Fibroblast of lung (primary cell): ENCODE results near the gene NFATC2. TPM values are rescaled to one million over a fixed set of nuclear protein-coding genes. Genes with fewer than 3 reads are reported as not detected.

Experiments used
- DNase-seq, 2 donors: peaks; one replicate each; pipeline versions ENCODE4 v3.0.0 to v3.0.0-alpha.2; 2010; ENCODE audit warnings: low read depth in 2 of 2
- H2AFZ ChIP-seq: 2 replicates; pipeline ENCODE4 v1.5.1; 2012; ENCODE audit warnings: low read length, control low read depth, inconsistent platforms
- H3K27ac ChIP-seq: 2 replicates; pipeline ENCODE4 v1.5.1; 2011; ENCODE audit warnings: low read length, control low read depth; ENCODE audit not compliant: insufficient read depth
- H3K27me3 ChIP-seq: 2 replicates; pipeline ENCODE4 v1.5.1; 2011; ENCODE audit warnings: mild to moderate bottlenecking, low read length; ENCODE audit not compliant: control insufficient read depth, insufficient read depth
- H3K36me3 ChIP-seq: 2 replicates; pipeline ENCODE4 v1.5.1; 2011; ENCODE audit warnings: low read length; ENCODE audit not compliant: control insufficient read depth, insufficient read depth
- H3K4me1 ChIP-seq: 2 replicates; pipeline ENCODE4 v1.5.1; 2011; ENCODE audit warnings: low read length; ENCODE audit not compliant: control insufficient read depth, insufficient read depth; ENCODE audit errors: extremely low read depth
- H3K4me2 ChIP-seq: 2 replicates; pipeline ENCODE4 v1.5.1; 2011; ENCODE audit warnings: low read length, control low read depth; ENCODE audit not compliant: insufficient read depth; ENCODE audit errors: extremely low read depth
- H3K4me3 ChIP-seq, 4 experiments: fragments of 200-600 bp in 1 of 4; sonication (generic) in 1 of 4; replicated peaks in 1 of 4; 2 replicates each; pipeline ENCODE4 v1.5.1; 2011 to 2016; ENCODE audit warnings: low read length in 4 of 4, low read depth in 3 of 4, mild to moderate bottlenecking in 3 of 4, control low read depth in 2 of 4, inconsistent platforms in 1 of 4, mixed read lengths in 1 of 4; ENCODE audit not compliant: insufficient read depth in 1 of 4; ENCODE audit errors: control extremely low read depth in 1 of 4
- H3K79me2 ChIP-seq: 2 replicates; pipeline ENCODE4 v1.5.1; 2012; ENCODE audit warnings: mild to moderate bottlenecking, low read length, inconsistent platforms; ENCODE audit not compliant: control insufficient read depth, insufficient read depth
- H3K9ac ChIP-seq: 2 replicates; pipeline ENCODE4 v1.5.1; 2011; ENCODE audit warnings: mild to moderate bottlenecking, low read length, control low read depth; ENCODE audit not compliant: insufficient read depth
- H3K9me3 ChIP-seq: 2 replicates; pipeline ENCODE4 v1.5.1; 2012; ENCODE audit warnings: low read depth, low read length; ENCODE audit not compliant: control insufficient read depth, insufficient read depth
- H4K20me1 ChIP-seq: 2 replicates; pipeline ENCODE4 v1.5.1; 2011; ENCODE audit warnings: low read length; ENCODE audit not compliant: control insufficient read depth, insufficient read depth; ENCODE audit errors: extremely low read depth
- CTCF ChIP-seq, 2 donors: IDR thresholded peaks in 1 of 2; conservative IDR thresholded peaks in 1 of 2; 1 replicate in 1 of 2; 2 replicates in 1 of 2; pipeline ENCODE4 v1.5.1; 2011 to 2012; ENCODE audit warnings: low read length in 2 of 2, control low read depth in 1 of 2, inconsistent platforms in 1 of 2, low read depth in 1 of 2, mild to moderate bottlenecking in 1 of 2
- EZH2 ChIP-seq: IDR thresholded peaks from 2 replicates; pipeline ENCODE4 v1.5.1; 2012; ENCODE audit warnings: low read length, control low read depth, mild to moderate bottlenecking; ENCODE audit errors: missing control alignments
- polyA plus RNA-seq, 2 donors: library from polyadenylated mRNA; depleted of rRNA in 1 of 2; stranded (reverse) in 1 of 2; unstranded in 1 of 2; fragments of >200 nt; gene quantifications; 2 replicates each; pipeline ENCODE4 v1.2.1, GENCODE V29; 2011 to 2012; ENCODE audit warnings: missing spikeins in 1 of 2
- total RNA-seq: library from RNA; depleted of rRNA; stranded (reverse); fragments of >200 nt; gene quantifications from 2 replicates; pipeline ENCODE4 v1.2.1, GENCODE V29; 2014

The NFATC2 gene
- total and polyA plus RNA-seq, 2 donors (not counting 1 experiment from before 2014, with no cell fraction given): 0.50 to 1.2 TPM

- no peak overlapping the region for H3K4me3 ChIP-seq
- no peaks in the 10 kb centered on the region for H3K79me2 ChIP-seq
These were observed 6.8 kb downstream of the NFATC2 start for GRCh38 chr20:51535674-51536073.

GRCh38 chr20:51535075-51535386 is 7.5 kb downstream of the NFATC2 start:
- H3K4me3 ChIP-seq: no peak overlapping the region
- H3K9me3 ChIP-seq: no peaks in the 10 kb centered on the region
- H3K27me3 ChIP-seq: no peaks in the 10 kb centered on the region
- H3K27ac ChIP-seq: no peak overlapping the region
- no peak for DNase-seq
- no peak overlapping the region for H3K4me2 ChIP-seq
- no peak overlapping the region for H2AFZ ChIP-seq
- no peaks in the 10 kb centered on the region for H4K20me1 ChIP-seq
- H3K79me2 ChIP-seq: no peaks in the 10 kb centered on the region
- TF ChIP-seq EZH2 (no peak), CTCF (conservative IDR thresholded peaks at IDR 0.05 in 1 of 2, IDR thresholded peaks at IDR 0.05 in 1 of 2; ENCODE audit: low read depth in 1 of 2, low read length in 2 of 2) (no peak)
- no peaks in the 10 kb centered on the region for H3K36me3 ChIP-seq
- H3K9ac ChIP-seq: no peak overlapping the region
- H3K4me1 ChIP-seq: peaks cover 11% of the 10 kb centered on the region

More at GRCh38 chr20:51535674-51536073, 6.8 kb downstream of the NFATC2 start:
- no peaks in the 10 kb centered on the region for H3K9me3 ChIP-seq
- no peak overlapping the region for H3K4me2 ChIP-seq
- TF ChIP-seq CTCF (conservative IDR thresholded peaks at IDR 0.05 in 1 of 2, IDR thresholded peaks at IDR 0.05 in 1 of 2; ENCODE audit: low read depth in 1 of 2, low read length in 2 of 2) (no peak), EZH2 (no peak)
- H2AFZ ChIP-seq: no peak overlapping the region
- H4K20me1 ChIP-seq: no peaks in the 10 kb centered on the region
- H3K4me1 ChIP-seq: peaks cover 11% of the 10 kb centered on the region
- H3K9ac ChIP-seq: no peak overlapping the region
- H3K27me3 ChIP-seq: no peaks in the 10 kb centered on the region
- H3K36me3 ChIP-seq: no peaks in the 10 kb centered on the region
- no peak for DNase-seq
- H3K27ac ChIP-seq: no peak overlapping the region

- Histone ChIP-seq H3K27ac (peak overlapping the region; percentile 46), H3K4me1 (peaks cover 15% of the 10 kb centered on the region), H3K4me2 (no peak overlapping the region), H3K27me3 (no peaks in the 10 kb centered on the region), H3K79me2 (no peaks in the 10 kb centered on the region), H3K9ac (no peak overlapping the region), H3K4me3 (no peak overlapping the region), H4K20me1 (no peaks in the 10 kb centered on the region), H3K36me3 (no peaks in the 10 kb centered on the region), H2AFZ (no peak overlapping the region), H3K9me3 (no peaks in the 10 kb centered on the region)
- DNase-seq: peak in 1 of 2 donors; percentile 74
- TF ChIP-seq CTCF (conservative IDR thresholded peaks at IDR 0.05 in 1 of 2, IDR thresholded peaks at IDR 0.05 in 1 of 2; ENCODE audit: low read depth in 1 of 2, low read length in 2 of 2) (no peak), EZH2 (no peak)
These were observed 9.0 kb downstream of the NFATC2 start for GRCh38 chr20:51533291-51534172.
